ENCODE results near the gene ABCA12. TPM values are rescaled to one million over a fixed set of nuclear protein-coding genes. Genes with fewer than 3 reads are reported as not detected.
A peak's percentile ranks its signal among the peaks of the same experiment; 100 is the strongest.

ABCA12 gene
- total RNA-seq (2016; rRNA removed; fragmentation: Illumina TruSeq; extraction: Trizol) (0.02 and 0.04 TPM in 2 replicates), polyA plus RNA-seq (2011; rRNA removed) (0.01 and 0.07 TPM in 2 replicates), polyA minus RNA-seq (2011; rRNA and poly(A)+ RNA removed; ENCODE audit: low replicate concordance) (not detected in 2 replicates), Bru-seq, nascent RNA (percentile 5 among the genes with signal in this experiment), BruChase-seq, experiment 1, labeled RNA remaining after a 6-hour chase (percentile 5 among the genes with signal in this experiment), BruChase-seq, experiment 2, labeled RNA remaining after a 2-hour chase (percentile 4 among the genes with signal in this experiment)
- not detected in 2 replicates for total RNA-seq (2016; cell fraction: cytosol; rRNA removed; fragmentation: Illumina TruSeq; extraction: Trizol; ENCODE audit: low read depth)
- 0.02 TPM in 1 of 2 replicates, not detected in the other for total RNA-seq (2016; cell fraction: insoluble cytoplasmic fraction; rRNA removed; fragmentation: Illumina TruSeq; extraction: Trizol)
- not detected in 2 replicates for total RNA-seq (2016; cell fraction: membrane; rRNA removed; fragmentation: Illumina TruSeq; extraction: Trizol)
- total RNA-seq (2016; cell fraction: nucleus; rRNA removed; fragmentation: Illumina TruSeq; extraction: Trizol) = 0.09 TPM in 1 of 2 replicates, not detected in the other
- 0.01 and 0.07 TPM in 2 replicates for polyA plus RNA-seq (2011; cell fraction: cytosol; rRNA removed)
- polyA plus RNA-seq (2011; cell fraction: nucleus; rRNA removed) = 0.03 TPM in 1 of 2 replicates, not detected in the other
- polyA plus RNA-seq (2012) = not detected in 2 replicates
- polyA plus RNA-seq (2016; cell fraction: cytosol; fragmentation: Illumina TruSeq; extraction: Trizol; ENCODE audit: low read depth) = not detected in 2 replicates
- polyA plus RNA-seq (2016; cell fraction: insoluble cytoplasmic fraction; fragmentation: Illumina TruSeq; extraction: Trizol; ENCODE audit: low read depth) = 0.03 TPM in 1 of 2 replicates, not detected in the other
- not detected in 2 replicates for polyA plus RNA-seq (2016; cell fraction: membrane; fragmentation: Illumina TruSeq; extraction: Trizol; ENCODE audit: low read depth)
- 0.04 and 0.08 TPM in 2 replicates for polyA plus RNA-seq (2016; cell fraction: nucleus; fragmentation: Illumina TruSeq; extraction: Trizol; ENCODE audit: insufficient read depth, low read depth)
- polyA minus RNA-seq (2011; cell fraction: cytosol; rRNA and poly(A)+ RNA removed) = not detected in 2 replicates
- under 0.01 and 0.13 TPM in 2 replicates for polyA minus RNA-seq (2011; cell fraction: nucleus; rRNA and poly(A)+ RNA removed)
- long read RNA-seq, experiment 1 = 0 reads
- long read RNA-seq, experiment 2 = 0 reads

GRCh38 chr2:215138479-215138878 is at the start of gene ABCA12:
ABCA12 (minus strand) TSS chr2:215138626; CDS start chr2:215138208, 418 bp downstream.
- in situ Hi-C loops (cut with HindIII; ENCODE audit: extremely low pct_ligation_motif_present, low pct_unique_long_range_greater_than_20kb) = no loop called here
- no peak for DNase-seq (ENCODE audit: low spot score)
- H4K20me1 ChIP-seq (ENCODE audit: insufficient read depth, low read length) = no peaks in the 10 kb centered on the region
- FAIRE-seq = no peak
- CTCF ChIA-PET (ENCODE audit: low intra/inter-chr PET ratio, low total read pairs) = no interaction called here
- no peak within 1 kb of the TSS for H2AFZ ChIP-seq (ENCODE audit: low read length)
- no peak within 1 kb of the TSS for H3K4me3 ChIP-seq (replicated peaks in 1 of 3; ENCODE audit: insufficient read depth in 1 of 3, low read depth in 2 of 3, low read length in 3 of 3)
- H3K36me3 ChIP-seq (replicated peaks in 1 of 2; ENCODE audit: control insufficient read depth in 1 of 2, insufficient read depth in 2 of 2, low read length in 2 of 2) = no peaks in the 10 kb centered on the region
- no peaks in the 10 kb centered on the region for H3K79me2 ChIP-seq (ENCODE audit: insufficient read depth, low read length)
- no TSS peak for BruUV-seq (replicated peaks)
- 0 out of 5 replicates have a peak, but pooled peaks cover 0 to 6% of the 10 kb centered on the region in 2 experiments for H3K27me3 ChIP-seq (ENCODE audit: control insufficient read depth in 1 of 2, insufficient read depth in 2 of 2, low read length in 2 of 2)
- H3K9ac ChIP-seq (ENCODE audit: insufficient read depth, low read depth, low read length) = no peak within 1 kb of the TSS
- no peaks in the 10 kb centered on the region for H3K9me3 ChIP-seq (ENCODE audit: low read length)
- ATAC-seq = no peak
- no peak within 1 kb of the TSS for H3K27ac ChIP-seq (ENCODE audit: extremely low read length, insufficient read depth, low read length)
- H3K4me2 ChIP-seq (ENCODE audit: low read depth, low read length) = no peak within 1 kb of the TSS
- intact Hi-C loops (cut with micrococcal nuclease; ENCODE audit: unreplicated experiment) = no loop called here
- WGBS (ENCODE audit: low lambda C conversion rate) = 3% methylated on average over 2 of the region's 2 CpGs
- TF ChIP-seq, protein P1, sequence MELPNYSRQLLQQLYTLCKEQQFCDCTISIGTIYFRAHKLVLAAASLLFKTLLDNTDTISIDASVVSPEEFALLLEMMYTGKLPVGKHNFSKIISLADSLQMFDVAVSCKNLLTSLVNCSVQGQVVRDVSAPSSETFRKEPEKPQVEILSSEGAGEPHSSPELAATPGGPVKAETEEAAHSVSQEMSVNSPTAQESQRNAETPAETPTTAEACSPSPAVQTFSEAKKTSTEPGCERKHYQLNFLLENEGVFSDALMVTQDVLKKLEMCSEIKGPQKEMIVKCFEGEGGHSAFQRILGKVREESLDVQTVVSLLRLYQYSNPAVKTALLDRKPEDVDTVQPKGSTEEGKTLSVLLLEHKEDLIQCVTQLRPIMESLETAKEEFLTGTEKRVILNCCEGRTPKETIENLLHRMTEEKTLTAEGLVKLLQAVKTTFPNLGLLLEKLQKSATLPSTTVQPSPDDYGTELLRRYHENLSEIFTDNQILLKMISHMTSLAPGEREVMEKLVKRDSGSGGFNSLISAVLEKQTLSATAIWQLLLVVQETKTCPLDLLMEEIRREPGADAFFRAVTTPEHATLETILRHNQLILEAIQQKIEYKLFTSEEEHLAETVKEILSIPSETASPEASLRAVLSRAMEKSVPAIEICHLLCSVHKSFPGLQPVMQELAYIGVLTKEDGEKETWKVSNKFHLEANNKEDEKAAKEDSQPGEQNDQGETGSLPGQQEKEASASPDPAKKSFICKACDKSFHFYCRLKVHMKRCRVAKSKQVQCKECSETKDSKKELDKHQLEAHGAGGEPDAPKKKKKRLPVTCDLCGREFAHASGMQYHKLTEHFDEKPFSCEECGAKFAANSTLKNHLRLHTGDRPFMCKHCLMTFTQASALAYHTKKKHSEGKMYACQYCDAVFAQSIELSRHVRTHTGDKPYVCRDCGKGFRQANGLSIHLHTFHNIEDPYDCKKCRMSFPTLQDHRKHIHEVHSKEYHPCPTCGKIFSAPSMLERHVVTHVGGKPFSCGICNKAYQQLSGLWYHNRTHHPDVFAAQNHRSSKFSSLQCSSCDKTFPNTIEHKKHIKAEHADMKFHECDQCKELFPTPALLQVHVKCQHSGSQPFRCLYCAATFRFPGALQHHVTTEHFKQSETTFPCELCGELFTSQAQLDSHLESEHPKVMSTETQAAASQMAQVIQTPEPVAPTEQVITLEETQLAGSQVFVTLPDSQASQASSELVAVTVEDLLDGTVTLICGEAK (IDR thresholded peaks at IDR 0.05) = no peak
- TF ChIP-seq, protein P1 (CRISPR knock-in tag; IDR thresholded peaks at IDR 0.05) = no peak
- TF ChIP-seq NFIB (CRISPR knock-in tag; IDR thresholded peaks at IDR 0.05; ENCODE audit: borderline replicate concordance) (no peak), ZSCAN9 (CRISPR knock-in tag; IDR thresholded peaks at IDR 0.05; ENCODE audit: borderline replicate concordance) (no peak), ZNF562 (CRISPR knock-in tag; IDR thresholded peaks at IDR 0.05; ENCODE audit: borderline replicate concordance) (no peak), CENPX (CRISPR knock-in tag; IDR thresholded peaks at IDR 0.05) (no peak)
- H3K4me1 ChIP-seq (ENCODE audit: insufficient read depth, low read length) = no peaks in the 10 kb centered on the region
- POLR2A ChIA-PET = no interaction called here

Measured in HepG2 (cell line).